Activated CD8-positive, alpha-beta T cell treated with anti-CD3 and anti-CD28 coated beads for 36 hours (primary cell): ENCODE results near the gene CPB2. TPM values are rescaled to one million over a fixed set of nuclear protein-coding genes. Genes with fewer than 3 reads are reported as not detected.

Experiments
- ATAC-seq: fragments of 200-7000 bp; cut with Tn5 transposase; one replicate; pipeline ENCODE4 v1.10.0; 2021; ENCODE audit warnings: mild to moderate bottlenecking, moderate library complexity
- CTCF ChIA-PET: fragments of 350-600 bp; sonication (Branson Sonifier 250); formaldehyde crosslinking; loops from one replicate; lab custom pipeline; 2021; ENCODE audit warnings: antibody characterized with exemption; lab: Charles Lee
- POLR2A ChIA-PET: fragments of 350-600 bp; sonication (Branson Sonifier 250); formaldehyde crosslinking; loops from one replicate; lab custom pipeline; 2021; ENCODE audit warnings: antibody characterized with exemption; lab: Charles Lee
- DNase-seq: peaks from one replicate; pipeline ENCODE4 v3.0.0-alpha.2; 2020
- H3K27ac Mint-ChIP-seq: one replicate; pipeline ENCODE4 v1.8.0; 2021; ENCODE audit warnings: mild to moderate bottlenecking, mixed read lengths
- H3K27me3 Mint-ChIP-seq: one replicate; pipeline ENCODE4 v1.8.0; 2021; ENCODE audit warnings: mixed read lengths
- H3K36me3 Mint-ChIP-seq: one replicate; pipeline ENCODE4 v1.8.0; 2021; ENCODE audit warnings: low read depth, mixed read lengths
- H3K4me1 Mint-ChIP-seq: one replicate; pipeline ENCODE4 v1.8.0; 2021; ENCODE audit warnings: low read depth, mixed read lengths
- H3K4me3 Mint-ChIP-seq: one replicate; pipeline ENCODE4 v1.8.0; 2021; ENCODE audit warnings: mild to moderate bottlenecking, moderate library complexity, mixed read lengths
- H3K9me3 Mint-ChIP-seq: one replicate; pipeline ENCODE4 v1.8.0; 2021; ENCODE audit warnings: mixed read lengths
- intact Hi-C: fragments of 100-400 bp; cut with micrococcal nuclease; formaldehyde crosslinking; loops from one replicate; pipeline ENCODE4 v1.10.0; 2022
- total RNA-seq, 2 experiments: library from RNA; stranded (reverse); gene quantifications; one replicate each; pipeline ENCODE4 v1.2.3, GENCODE V29; 2021
- TF ChIP-seq, protein P1 (sequence below): fragments of 200-600 bp; IDR thresholded peaks from one replicate; pipeline ENCODE4 v1.8.0; 2022; ENCODE audit warnings: antibody characterized with exemption, mild to moderate bottlenecking

Gene CPB2
- total RNA-seq, 2 experiments from 2014 or later = not detected

DNA sequence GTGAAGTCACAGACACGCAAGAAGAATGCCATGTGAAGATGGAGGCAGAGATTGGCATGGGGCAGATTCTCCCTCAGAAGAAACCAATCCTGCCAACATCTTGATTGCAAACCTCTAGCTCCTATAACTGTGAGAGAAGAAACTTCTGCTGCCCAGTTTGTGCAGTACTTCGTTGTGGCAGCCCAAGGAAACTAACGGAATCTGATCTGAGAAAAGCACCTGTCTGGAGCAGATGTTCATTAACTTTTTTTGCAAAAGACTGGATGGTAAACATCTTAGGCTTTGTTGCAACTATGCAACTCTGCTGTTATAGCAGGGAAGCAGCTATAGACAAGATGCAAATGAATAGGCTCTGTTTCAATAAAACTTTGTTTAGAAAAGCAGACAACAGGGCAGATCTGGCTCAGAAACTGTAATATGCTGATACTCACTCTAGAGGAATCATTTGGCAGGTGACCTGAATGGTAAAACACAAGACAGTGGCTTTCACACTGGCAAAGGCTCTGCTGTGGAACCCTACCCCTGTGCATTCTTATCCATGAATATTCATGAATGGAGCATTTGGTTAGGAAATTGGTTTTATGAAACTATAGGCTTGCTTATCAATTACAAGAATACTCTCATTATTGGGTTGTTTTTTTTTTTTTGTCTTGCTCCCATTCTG lies 25.3 kb upstream of the CPB2 start:
- peak overlapping the region; percentile 56 for H3K27ac Mint-ChIP-seq
- no peaks in the 10 kb centered on the region for H3K9me3 Mint-ChIP-seq
- TF ChIP-seq, protein P1, sequence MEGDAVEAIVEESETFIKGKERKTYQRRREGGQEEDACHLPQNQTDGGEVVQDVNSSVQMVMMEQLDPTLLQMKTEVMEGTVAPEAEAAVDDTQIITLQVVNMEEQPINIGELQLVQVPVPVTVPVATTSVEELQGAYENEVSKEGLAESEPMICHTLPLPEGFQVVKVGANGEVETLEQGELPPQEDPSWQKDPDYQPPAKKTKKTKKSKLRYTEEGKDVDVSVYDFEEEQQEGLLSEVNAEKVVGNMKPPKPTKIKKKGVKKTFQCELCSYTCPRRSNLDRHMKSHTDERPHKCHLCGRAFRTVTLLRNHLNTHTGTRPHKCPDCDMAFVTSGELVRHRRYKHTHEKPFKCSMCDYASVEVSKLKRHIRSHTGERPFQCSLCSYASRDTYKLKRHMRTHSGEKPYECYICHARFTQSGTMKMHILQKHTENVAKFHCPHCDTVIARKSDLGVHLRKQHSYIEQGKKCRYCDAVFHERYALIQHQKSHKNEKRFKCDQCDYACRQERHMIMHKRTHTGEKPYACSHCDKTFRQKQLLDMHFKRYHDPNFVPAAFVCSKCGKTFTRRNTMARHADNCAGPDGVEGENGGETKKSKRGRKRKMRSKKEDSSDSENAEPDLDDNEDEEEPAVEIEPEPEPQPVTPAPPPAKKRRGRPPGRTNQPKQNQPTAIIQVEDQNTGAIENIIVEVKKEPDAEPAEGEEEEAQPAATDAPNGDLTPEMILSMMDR = no peak
- H3K36me3 Mint-ChIP-seq = peaks cover 70% of the 10 kb centered on the region
- no peak overlapping the region for H3K4me3 Mint-ChIP-seq
- ATAC-seq = no peak
- no peak for DNase-seq
- CTCF ChIA-PET = interaction anchor here (1.5 to 1.8 kb wide), 3 partner anchors 14 to 30 kb away, joined by 4 to 6 read pairs (median 6); no protein-coding TSS in a partner anchor
- H3K4me1 Mint-ChIP-seq = peaks cover 27% of the 10 kb centered on the region
- POLR2A ChIA-PET = interaction anchor here (0.9 to 1.2 kb wide), 2 partner anchors 16 to 20 kb away, joined by 3 read pairs; no protein-coding TSS in a partner anchor
- no peaks in the 10 kb centered on the region for H3K27me3 Mint-ChIP-seq
- intact Hi-C loops = loop anchor here (10.0 kb wide), 1 partner anchor 75 kb away; the partner anchor contains the start of gene ZC3H13

DNA sequence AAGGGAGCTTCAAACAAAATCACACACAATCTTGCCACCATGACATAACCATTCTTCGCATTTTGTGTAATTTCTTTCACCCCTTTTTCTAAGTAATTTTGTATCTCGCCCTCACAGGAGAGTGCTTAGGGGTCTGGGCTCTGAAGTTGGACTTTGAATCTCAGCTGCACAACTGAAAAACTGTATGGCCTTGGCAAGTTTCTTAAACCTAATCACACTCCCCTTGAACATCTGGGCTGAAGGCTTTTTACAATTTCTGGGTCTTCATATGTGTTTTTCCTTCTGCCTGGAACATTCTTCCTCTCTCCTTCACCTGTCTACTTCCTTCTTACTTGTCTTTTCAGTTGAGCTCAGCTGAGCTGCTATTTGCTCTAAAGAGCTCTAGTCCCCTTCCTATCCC lies 24.3 kb upstream of the CPB2 start:
- DNase-seq (no peak), ATAC-seq (no peak)
- H3K36me3 Mint-ChIP-seq = peaks cover 63% of the 10 kb centered on the region
- H3K4me1 Mint-ChIP-seq = peaks cover 37% of the 10 kb centered on the region
- H3K4me3 Mint-ChIP-seq = no peak overlapping the region
- H3K27me3 Mint-ChIP-seq = no peaks in the 10 kb centered on the region
- intact Hi-C loops = loop anchor here (10.0 kb wide), 1 partner anchor 74 kb away; the partner anchor contains the start of gene ZC3H13
- peak overlapping the region; percentile 3 for H3K27ac Mint-ChIP-seq
- TF ChIP-seq, protein P1 = no peak
- H3K9me3 Mint-ChIP-seq = no peaks in the 10 kb centered on the region
- CTCF ChIA-PET = interaction anchor here (0.6 to 1.8 kb wide), 4 partner anchors 15 to 72 kb away, joined by 3 to 6 read pairs (median 5); no protein-coding TSS in a partner anchor
- POLR2A ChIA-PET = interaction anchor here (1.0 to 1.2 kb wide), 2 partner anchors 17 to 35 kb away, joined by 3 read pairs; no protein-coding TSS in a partner anchor

DNA sequence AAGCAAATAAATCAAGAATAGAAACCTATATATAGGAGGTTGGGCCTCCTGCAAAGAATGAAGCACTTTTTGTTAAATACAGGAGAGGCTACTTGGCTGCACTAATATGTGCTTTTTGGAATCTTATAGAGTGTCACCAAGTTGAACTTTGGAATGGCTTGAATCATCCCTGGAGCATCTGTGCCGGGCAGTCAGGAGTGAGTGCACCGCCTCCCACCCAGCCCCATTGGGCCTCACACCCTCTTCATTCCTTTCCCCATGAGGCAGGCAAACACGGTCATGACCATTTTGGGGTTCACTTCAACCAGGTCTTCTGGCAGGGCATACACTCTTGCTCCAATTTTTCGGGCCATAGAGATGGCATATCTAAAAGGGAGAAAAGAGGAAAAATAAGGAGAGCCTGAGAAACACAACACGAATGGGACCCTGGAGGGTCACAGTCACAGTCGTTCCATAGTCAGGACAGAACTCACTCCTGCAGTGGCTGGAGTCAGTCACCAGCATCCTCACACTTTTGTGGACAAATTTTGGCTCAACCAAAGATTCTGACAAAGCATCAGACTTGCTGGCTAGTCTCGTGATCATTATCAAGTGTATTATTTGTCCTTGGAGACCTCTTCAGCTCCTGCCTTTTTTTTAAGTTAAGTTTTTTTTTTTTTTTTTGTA lies 22.7 kb upstream of the CPB2 start:
- no peaks in the 10 kb centered on the region for H3K27me3 Mint-ChIP-seq
- H3K36me3 Mint-ChIP-seq = peaks cover 48% of the 10 kb centered on the region
- H3K27ac Mint-ChIP-seq = peak overlapping the region; percentile 50
- peaks cover 37% of the 10 kb centered on the region for H3K4me1 Mint-ChIP-seq
- H3K4me3 Mint-ChIP-seq = no peak overlapping the region
- ChIA-PET POLR2A (interaction anchor here (1.3 kb wide), 1 partner anchor 184 kb away, joined by 4 read pairs; no protein-coding TSS in a partner anchor), CTCF (interaction anchor here (0.6 to 2.6 kb wide), 13 partner anchors 10 to 504 kb away, joined by 3 to 47 read pairs (median 4); partner anchors contain the start of gene ZC3H13)
- ATAC-seq (no peak), DNase-seq (no peak)
- TF ChIP-seq, protein P1 = no peak
- H3K9me3 Mint-ChIP-seq = no peaks in the 10 kb centered on the region
- intact Hi-C loops = loop anchor here (10.0 kb wide), 1 partner anchor 73 kb away; the partner anchor contains the start of gene ZC3H13

DNA sequence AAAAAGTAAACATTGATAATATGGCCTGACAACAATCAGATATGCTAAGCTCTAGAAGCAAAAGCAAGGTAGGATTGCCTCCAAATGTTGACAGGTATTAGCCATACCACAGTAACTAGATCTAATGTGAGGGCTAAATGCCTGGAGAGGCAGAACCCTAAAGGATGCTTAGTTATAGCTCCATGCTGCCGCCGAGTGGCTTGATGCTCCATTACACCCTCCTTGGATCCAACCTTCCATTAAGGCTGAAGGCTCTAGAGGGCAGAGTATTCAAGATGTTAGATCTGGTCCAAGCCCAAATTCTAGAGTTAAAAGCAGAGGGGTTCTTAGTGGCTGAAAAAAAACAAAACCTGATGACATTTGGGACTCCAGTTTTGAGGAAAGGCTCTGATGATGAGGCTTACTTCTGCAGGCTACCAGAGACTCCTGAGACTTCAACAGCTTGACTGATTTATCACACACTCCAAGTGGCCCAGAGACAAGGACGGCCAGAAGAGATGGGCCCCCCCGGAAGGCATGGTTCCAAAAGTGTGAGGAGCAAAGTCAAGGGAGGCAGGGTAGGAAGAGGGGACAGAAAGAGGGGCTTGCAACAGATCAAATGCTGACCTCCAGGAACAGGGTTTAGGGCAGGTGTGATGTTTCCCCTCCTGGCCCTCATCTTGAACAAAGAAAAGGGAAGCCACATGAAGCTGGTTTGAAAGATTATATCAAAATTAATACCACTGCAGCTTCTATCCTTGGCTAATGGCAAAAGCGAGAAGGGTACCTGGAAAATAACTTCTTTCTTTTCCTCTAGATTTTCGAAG lies 21.9 kb upstream of the CPB2 start:
- intact Hi-C loops = loop anchor here (10.0 kb wide), 1 partner anchor 72 kb away; the partner anchor contains the start of gene ZC3H13
- Mint-ChIP-seq H3K4me3 (no peak overlapping the region), H3K27ac (peak overlapping the region; percentile 61), H3K27me3 (no peaks in the 10 kb centered on the region), H3K4me1 (peaks cover 35% of the 10 kb centered on the region), H3K9me3 (no peaks in the 10 kb centered on the region), H3K36me3 (peaks cover 41% of the 10 kb centered on the region)
- POLR2A ChIA-PET = interaction anchor here (0.8 to 3.5 kb wide), 6 partner anchors 9 to 185 kb away, joined by 3 to 13 read pairs (median 4); partner anchors contain the start of gene ZC3H13
- peak; percentile 92 for ATAC-seq
- peak; percentile 87 for DNase-seq
- CTCF ChIA-PET = interaction anchor here (0.6 to 2.6 kb wide), 25 partner anchors 9 to 503 kb away, joined by 3 to 47 read pairs (median 4); partner anchors contain the start of gene ZC3H13
- TF ChIP-seq, protein P1 = peak; percentile 86
